NCI-H774 (cell line): ENCODE results near the gene MRPS2.
"Not testable (repeated sequence)": the region's sequence is repeated elsewhere in the genome, so short reads cannot be mapped to it uniquely, and the experiment has no call there.

ENCODE experiments used
- DNase-seq: peaks from one replicate; lab custom pipeline; 2025; lab: John Stamatoyannopoulos, UW

The MRPS2 gene

GRCh38 chr9:135514342-135515082 is 14.0 kb downstream of the MRPS2 start:
- DNase-seq = no peak

GRCh38 chr9:135515083-135515951 is 14.8 kb downstream of the MRPS2 start:
- no peak for DNase-seq

GRCh38 chr9:135516132-135516860 is 15.8 kb downstream of the MRPS2 start:
- no peak for DNase-seq

- DNase-seq = no peak
Measured at GRCh38 chr9:135517407-135517822, 16.9 kb downstream of the MRPS2 start.

- DNase-seq = no peak
Measured at GRCh38 chr9:135519179-135519971, 18.9 kb downstream of the MRPS2 start.

- DNase-seq = no peak
Measured at GRCh38 chr9:135520916-135521607, 20.6 kb downstream of the MRPS2 start, which contains the start of gene LCN1. Gene LCN1, plus strand, starts transcription at chr9:135521440. Its CDS starts 58 bp downstream, at chr9:135521498.

- no peak for DNase-seq
Measured at GRCh38 chr9:135521608-135522095, 21.2 kb downstream of the MRPS2 start.

- no peak for DNase-seq
Measured at GRCh38 chr9:135522137-135522877, 21.8 kb downstream of the MRPS2 start.

GRCh38 chr9:135522931-135523330 is 22.4 kb downstream of the MRPS2 start:
- DNase-seq = no peak

- no peak for DNase-seq
Measured at GRCh38 chr9:135523521-135524129, 23.1 kb downstream of the MRPS2 start.

GRCh38 chr9:135524130-135524861 is 23.8 kb downstream of the MRPS2 start:
- DNase-seq = no peak

- DNase-seq = no peak
Measured at GRCh38 chr9:135525241-135526088, 25.0 kb downstream of the MRPS2 start.

- DNase-seq = no peak
Measured at GRCh38 chr9:135526089-135526729, 25.7 kb downstream of the MRPS2 start.

GRCh38 chr9:135526730-135527571 is 26.5 kb downstream of the MRPS2 start:
- DNase-seq = no peak

GRCh38 chr9:135528842-135529435 is 28.5 kb downstream of the MRPS2 start:
- not testable (repeated sequence) for DNase-seq

- DNase-seq = no peak
Measured at GRCh38 chr9:135530146-135530545, 29.7 kb downstream of the MRPS2 start.
